DOHH2 (cell line): ENCODE measurements around the gene RAB40C.

Experiments used
- EZH2phosphoT487 ChIP-seq: fragments of 200-600 bp; sonication (generic); IDR thresholded peaks from 2 replicates; pipeline ENCODE4 v1.6.1; 2017; ENCODE audit warnings: borderline replicate concordance, mild to moderate bottlenecking, antibody characterized with exemption, low read length, moderate library complexity, mixed read lengths
- TF ChIP-seq, protein P1 (sequence below): fragments of 200-600 bp; sonication (generic); IDR thresholded peaks from one replicate; pipeline ENCODE4 v1.5.1; 2014; ENCODE audit warnings: antibody characterized with exemption, mild to moderate bottlenecking, low read depth, low read length; ENCODE audit not compliant: poor library complexity, severe bottlenecking

DNA sequence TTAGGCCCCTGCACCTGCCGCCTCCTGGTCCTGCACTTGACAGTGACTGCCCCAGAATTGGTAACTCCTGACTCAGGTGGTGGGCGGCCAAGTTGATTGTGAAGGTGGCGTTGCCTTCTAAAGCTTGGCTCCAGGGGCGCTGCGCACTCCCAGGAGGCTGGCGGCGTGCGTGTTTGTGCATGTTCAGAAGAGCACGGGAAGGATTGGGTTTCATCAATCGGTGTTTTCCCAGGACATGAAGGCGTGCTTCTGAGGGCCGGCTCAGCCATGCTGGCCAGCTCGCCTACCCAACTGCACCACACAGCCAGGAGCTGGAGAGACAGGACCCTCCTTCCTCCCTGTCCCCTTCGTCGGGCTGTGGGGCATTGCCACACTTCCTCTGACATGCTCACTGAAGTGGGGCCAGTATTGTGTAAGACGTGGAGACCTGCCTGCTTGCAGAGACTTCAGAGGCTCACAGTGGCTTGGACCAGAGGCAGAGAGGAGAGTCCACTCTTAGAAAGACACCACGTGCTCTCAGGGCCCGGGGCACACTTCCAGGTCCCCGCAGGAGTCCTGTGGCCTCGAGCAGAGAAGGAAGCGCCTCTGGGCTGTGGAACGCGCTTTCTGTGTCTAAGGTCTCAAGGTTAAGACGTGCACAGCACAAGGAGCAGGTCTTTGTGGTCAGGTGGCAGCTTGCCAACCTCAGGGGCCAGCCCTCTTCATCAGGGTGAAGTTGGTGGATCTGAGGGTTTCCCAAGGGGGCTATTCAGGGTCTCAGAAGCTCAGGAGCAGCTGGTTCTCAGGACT is 2.8 kb downstream of the RAB40C start:
- TF ChIP-seq, protein P1, sequence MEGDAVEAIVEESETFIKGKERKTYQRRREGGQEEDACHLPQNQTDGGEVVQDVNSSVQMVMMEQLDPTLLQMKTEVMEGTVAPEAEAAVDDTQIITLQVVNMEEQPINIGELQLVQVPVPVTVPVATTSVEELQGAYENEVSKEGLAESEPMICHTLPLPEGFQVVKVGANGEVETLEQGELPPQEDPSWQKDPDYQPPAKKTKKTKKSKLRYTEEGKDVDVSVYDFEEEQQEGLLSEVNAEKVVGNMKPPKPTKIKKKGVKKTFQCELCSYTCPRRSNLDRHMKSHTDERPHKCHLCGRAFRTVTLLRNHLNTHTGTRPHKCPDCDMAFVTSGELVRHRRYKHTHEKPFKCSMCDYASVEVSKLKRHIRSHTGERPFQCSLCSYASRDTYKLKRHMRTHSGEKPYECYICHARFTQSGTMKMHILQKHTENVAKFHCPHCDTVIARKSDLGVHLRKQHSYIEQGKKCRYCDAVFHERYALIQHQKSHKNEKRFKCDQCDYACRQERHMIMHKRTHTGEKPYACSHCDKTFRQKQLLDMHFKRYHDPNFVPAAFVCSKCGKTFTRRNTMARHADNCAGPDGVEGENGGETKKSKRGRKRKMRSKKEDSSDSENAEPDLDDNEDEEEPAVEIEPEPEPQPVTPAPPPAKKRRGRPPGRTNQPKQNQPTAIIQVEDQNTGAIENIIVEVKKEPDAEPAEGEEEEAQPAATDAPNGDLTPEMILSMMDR, result no peak
- no peak for TF ChIP-seq EZH2phosphoT487
